M059J (cell line): ENCODE data around the gene INSYN2A. TPM values are rescaled to one million over a fixed set of nuclear protein-coding genes. Genes with fewer than 3 reads are reported as not detected.
A peak's percentile ranks its signal among the peaks of the same experiment; 100 is the strongest.

Experiments
- DNase-seq: peaks from one replicate; pipeline ENCODE4 v3.0.0-alpha.2; 2012; ENCODE audit warnings: low read depth
- total RNA-seq: library from RNA; depleted of rRNA; stranded (reverse); fragments of >200 nt; shearing (Covaris generic); gene quantifications from 2 replicates; pipeline ENCODE4 v1.2.3, GENCODE V29; 2014; rRNA removed

The INSYN2A gene
- 0.10 and 0.79 TPM in 2 replicates for total RNA-seq

- peak; percentile 60 for DNase-seq
Measured at GRCh38 chr10:127196282-127197153, at the start of gene INSYN2A. INSYN2A (minus strand) TSS chr10:127196591; CDS start chr10:127176395, 20,196 bp downstream.

- no peak for DNase-seq
Measured at GRCh38 chr10:127245456-127245855, 49.1 kb upstream of the INSYN2A start.

DNA sequence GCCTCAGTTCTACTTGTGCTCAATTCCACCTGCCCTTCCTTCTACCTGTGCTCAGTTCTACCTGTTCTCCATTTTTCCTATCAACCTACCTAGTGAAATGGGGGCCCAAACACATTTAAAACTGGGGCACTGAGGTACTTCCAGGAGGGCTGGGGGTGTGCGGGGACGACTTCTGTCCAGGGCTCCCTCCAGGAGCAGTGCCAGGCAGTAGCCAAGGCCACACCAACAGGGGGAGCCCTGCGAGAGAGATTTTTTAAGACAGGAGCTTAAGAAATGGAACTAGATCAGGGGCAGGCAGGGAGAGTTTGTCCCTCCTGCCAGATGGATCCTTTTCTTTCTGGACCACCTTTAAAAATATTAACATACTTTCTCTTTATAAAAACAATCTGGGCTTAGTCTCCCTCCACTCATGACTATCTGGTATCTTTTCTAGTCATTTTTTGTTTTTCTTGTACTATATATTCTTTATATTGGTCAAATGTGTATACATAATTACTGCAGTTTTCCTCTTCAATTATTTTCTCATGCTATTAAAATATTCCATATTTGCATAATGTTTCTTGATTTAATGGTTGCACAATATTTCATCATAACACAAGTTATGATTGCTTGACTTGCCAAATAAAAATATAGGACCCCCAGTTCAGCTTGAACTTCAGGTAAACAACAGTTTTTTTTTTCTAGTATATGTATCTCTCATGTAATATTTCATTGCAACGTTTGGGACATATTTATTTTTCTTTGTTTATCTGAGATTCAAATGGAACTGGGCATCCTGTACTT is 47.3 kb upstream of the INSYN2A start:
- DNase-seq = peak; percentile 22

DNA sequence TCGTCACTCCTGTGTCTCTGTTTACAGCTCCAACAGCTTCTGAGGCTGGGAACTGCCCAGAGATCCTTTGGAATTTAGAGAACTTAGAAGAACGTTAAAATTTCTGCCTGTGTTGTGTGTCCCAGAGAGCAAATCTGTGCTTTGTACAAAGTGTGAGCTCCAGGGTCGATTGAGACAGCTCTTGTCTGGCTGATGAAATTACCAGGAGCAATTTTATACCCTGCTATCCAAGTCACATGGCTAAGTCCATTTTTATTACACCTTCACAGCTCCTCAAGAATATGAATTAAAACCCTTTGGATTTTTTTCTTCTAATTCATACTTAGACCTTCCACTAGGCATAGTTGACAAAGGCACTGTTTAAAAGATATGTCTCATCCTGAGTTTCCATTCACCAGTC is 46.5 kb upstream of the INSYN2A start:
- no peak for DNase-seq

DNA sequence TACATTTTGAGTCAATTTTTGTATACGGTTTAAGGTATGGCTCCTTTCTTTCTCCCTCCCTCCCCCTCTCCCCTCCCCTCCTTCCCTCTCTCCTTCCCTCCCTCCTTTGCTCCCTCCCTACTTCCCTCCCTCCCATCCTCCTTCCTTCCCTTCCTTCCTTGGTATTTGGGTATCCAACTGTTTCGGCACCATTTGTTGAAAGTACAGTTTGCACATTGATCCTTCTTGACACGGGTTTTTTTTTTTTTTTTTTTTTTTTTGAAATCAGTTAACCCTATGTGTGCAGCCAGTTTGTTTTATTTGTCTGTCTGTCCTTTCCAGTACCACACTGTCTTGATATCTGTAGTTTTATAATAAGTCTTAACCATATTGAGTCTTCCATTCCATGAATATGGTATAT is 39.9 kb upstream of the INSYN2A start:
- DNase-seq = no peak

DNA sequence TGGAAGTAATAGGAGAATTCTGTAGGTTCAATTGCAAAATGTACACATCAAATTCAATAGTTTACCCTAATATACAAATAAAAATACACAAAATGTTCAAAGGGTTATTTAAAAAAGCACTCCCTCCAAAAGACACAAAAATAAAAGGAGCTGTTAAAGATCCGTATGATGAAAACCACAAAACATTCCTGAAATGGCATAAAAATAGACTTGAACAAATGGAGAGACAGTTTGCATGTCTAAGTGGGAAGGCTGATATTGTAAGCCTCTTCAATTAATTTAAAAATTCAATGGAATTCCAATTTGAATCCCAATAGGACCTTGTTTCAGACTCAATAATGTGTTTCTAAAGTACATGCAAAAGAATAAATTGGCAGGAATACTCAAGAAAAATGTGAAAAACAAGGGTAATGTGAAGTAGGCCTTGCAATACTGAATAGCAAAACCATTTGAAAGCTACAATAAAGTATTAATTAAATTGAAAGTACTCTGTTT is 38.0 kb upstream of the INSYN2A start:
- DNase-seq = no peak

DNA sequence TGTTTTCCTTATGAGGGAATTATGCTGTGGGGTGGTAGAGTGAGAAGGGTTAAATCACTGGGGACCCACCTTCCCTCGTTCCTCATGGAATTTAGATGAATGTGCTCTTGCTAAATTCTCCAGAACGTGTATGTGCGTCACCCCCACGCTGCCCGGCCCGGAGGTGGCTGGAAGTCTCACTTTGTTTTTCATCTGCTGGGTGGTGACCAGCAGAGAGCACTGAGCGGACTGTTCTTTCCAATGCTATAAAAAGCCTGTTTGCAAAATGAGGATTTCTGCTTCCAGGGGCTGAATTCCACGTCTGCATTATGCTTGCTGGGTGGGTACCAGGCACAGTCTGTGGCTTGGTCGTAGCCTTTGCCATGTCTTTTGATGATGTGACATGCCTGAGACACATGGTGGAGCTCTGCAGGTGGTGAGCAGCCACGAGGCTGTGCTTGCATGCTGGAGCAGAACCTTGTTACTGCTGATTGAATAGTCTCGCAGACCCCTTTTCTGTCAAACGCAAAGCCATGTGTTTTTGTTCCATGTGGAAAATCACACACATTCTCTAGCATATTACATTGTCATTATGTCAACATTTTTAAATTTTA is 31.9 kb upstream of the INSYN2A start:
- no peak for DNase-seq

GRCh38 chr10:127227663-127228062 is 31.3 kb upstream of the INSYN2A start:
- no peak for DNase-seq

GRCh38 chr10:127227027-127227426 is 30.6 kb upstream of the INSYN2A start:
- DNase-seq = no peak

DNA sequence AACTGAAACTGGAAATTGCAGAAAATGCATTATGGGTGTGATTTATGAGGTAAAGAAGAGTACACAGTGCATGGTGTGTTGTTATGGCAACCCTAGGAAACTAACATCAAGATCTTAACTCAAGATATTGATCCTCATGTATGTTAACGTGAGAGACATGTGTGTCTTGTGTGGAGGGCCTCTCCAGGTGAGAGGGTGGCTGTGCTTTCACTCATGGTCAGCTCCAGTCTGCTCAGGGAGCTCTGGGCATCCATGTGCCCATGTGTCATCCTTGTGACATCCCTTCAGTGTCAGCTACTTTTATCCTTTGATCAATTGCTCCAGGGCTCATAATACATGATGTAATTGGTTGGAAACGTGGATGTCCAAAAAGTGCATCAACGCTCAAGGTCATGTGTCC is 24.9 kb upstream of the INSYN2A start:
- no peak for DNase-seq

DNA sequence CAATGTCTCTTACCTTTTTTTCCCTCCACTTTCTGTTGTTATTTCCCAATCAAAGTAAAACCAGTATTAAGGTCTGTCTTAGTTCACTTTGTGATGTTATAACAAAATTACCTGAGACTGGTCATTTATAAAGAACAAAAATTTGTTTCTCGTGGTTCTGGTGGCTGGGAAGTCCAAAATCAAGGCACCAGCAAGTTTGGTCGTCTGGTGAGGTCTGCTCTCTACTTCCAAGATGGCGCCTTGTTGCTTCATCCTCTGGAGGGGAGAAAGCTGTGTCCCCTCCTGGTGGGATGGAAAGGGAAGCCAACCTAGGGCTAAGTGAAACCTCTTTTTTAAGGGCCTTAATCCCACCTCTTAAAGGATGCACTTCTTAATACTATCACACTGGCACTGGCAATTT is 22.3 kb upstream of the INSYN2A start:
- DNase-seq = no peak

DNA sequence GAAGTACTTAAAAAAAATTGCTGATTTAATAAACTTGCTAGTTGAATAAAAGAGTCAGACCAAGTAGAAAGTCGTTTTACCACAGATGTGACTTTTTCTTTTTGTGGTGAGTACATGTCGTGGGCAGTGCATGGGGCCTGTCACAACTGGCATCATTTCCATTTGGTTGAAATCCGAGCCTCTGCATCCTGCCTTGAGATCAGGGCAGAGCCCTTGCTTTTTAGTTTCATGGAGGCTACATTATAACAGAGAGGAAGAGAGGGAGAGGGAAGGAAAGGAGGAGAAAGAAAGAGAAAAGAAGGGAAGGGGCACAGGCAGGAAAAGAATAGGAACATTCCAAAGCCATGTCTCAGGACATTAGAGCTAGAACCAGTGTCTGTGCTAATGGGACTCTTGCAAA is 20.4 kb upstream of the INSYN2A start:
- DNase-seq = peak; percentile 44

DNA sequence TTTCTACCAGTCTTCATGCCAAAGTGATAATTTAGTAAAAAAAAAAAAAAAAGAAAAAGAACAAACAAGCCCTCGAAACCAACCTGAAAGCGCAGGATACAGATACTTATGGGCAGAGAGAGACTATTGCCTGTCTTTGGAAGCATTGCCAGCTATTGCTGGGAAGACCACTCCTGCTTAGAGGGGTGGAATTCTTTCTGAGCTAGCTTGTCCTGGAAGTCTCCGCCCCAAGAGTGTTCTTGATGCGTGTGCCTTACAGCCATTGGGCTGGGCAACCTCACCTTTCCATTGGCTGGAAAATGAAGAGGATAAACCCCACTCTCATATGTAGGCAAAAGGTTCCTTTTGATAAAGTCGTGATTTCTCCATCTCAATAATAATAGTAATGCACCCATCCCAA is 19.9 kb upstream of the INSYN2A start:
- no peak for DNase-seq

DNA sequence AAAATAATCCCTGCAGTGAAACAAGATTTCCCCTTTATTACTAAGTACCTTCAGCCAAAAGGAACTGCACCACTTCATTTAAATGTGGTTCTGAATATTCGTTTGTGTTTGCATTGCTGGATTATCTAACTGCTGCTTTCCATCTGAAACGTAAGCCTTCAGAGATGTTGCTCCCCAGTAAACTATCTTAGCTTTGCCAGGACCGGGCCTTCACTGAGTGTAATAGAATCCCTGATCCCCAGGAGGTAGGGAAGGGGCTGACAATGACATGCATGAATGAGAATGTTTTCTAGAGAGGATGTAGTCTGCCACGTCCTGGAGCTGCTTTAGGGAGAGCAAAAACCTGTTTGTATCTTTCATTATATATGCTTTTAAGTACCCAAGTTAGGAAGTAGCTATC is 19.5 kb upstream of the INSYN2A start:
- no peak for DNase-seq

DNA sequence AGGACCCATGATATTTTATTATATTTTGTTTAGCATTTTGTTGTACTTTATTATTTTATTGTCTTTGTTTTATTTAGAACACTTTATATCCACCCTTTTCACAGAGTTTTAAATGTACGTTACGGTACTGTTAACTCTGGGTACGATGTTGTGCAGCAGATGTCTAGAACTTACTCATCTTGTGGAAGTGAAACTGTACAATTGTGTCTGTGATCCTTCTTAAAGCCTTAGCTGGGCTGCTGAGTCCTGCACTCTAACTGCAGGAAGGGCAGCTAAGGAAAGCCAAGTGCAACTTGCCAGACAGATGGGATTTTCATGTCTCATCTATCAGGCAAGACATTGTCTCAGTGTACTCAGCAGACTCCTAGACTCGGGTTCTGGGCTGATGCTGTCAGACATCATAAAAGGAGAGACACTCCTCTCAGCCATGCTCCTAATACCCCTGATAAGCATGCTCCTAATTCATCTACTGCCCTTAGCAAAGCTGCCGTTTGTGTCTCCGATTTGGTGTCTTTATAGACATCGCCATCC is 14.6 kb upstream of the INSYN2A start:
- no peak for DNase-seq

GRCh38 chr10:127207081-127207480 is 10.7 kb upstream of the INSYN2A start:
- no peak for DNase-seq

- no peak for DNase-seq
Measured at GRCh38 chr10:127203067-127203466, 6.7 kb upstream of the INSYN2A start.

GRCh38 chr10:127200646-127201045 is 4.3 kb upstream of the INSYN2A start:
- no peak for DNase-seq

DNA sequence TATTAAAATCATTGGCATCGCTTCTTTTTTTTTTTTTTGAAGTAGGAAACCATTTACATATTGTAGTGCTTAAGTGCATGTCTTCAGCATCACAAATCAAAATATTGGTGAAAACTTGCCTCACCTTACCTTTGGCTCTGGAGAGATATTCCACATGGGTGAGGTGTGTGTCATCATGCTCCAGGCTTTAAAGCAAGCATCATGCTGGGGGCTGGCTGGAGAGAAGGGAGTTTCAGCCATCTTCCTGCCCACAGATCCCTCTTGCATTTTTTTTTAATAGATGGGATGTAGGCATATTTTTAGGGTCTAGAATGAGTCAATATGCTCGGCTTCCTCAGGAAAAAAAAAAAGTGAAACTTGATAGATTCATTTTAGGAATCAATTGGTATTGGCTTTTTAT is 2.3 kb upstream of the INSYN2A start:
- no peak for DNase-seq

- DNase-seq = no peak
Measured at GRCh38 chr10:127198307-127198706, 1.9 kb upstream of the INSYN2A start.

GRCh38 chr10:127197154-127197432 is 702 bp upstream of the INSYN2A start:
- no peak for DNase-seq

- peak; percentile 20 for DNase-seq
Measured at GRCh38 chr10:127195571-127196281, 665 bp downstream of the INSYN2A start.
